ENCODE measurements around the gene CST9L.

CST9L gene

GRCh38 chr20:23568320-23568970 lies at the start of gene CST9L:
Gene CST9L, minus strand, starts transcription at chr20:23568484. Its CDS starts 34 bp downstream, at chr20:23568450.
- no peak for DNase-seq (ENCODE audit: low read depth)

- no peak for DNase-seq (ENCODE audit: low read depth)
These were observed 45.9 kb upstream of the CST9L start for GRCh38 chr20:23614163-23614562.

- no peak for DNase-seq (ENCODE audit: low read depth)
These were observed 45.4 kb upstream of the CST9L start for GRCh38 chr20:23613676-23614075.

GRCh38 chr20:23612396-23612795 lies 44.1 kb upstream of the CST9L start:
- DNase-seq (ENCODE audit: low read depth) = no peak

- DNase-seq (ENCODE audit: low read depth) = no peak
These were observed 41.3 kb upstream of the CST9L start for GRCh38 chr20:23609486-23610109.

- no peak for DNase-seq (ENCODE audit: low read depth)
These were observed 40.1 kb upstream of the CST9L start for GRCh38 chr20:23608251-23608846.

GRCh38 chr20:23607497-23608245 lies 39.4 kb upstream of the CST9L start:
- DNase-seq (ENCODE audit: low read depth) = no peak

- peak; percentile 61 for DNase-seq (ENCODE audit: low read depth)
These were observed 38.4 kb upstream of the CST9L start for GRCh38 chr20:23606652-23607049.

GRCh38 chr20:23605867-23606651 lies 37.8 kb upstream of the CST9L start, which contains the start of gene CST9:
Gene CST9, minus strand, starts transcription at chr20:23605917. Its CDS starts 53 bp downstream, at chr20:23605864.
- DNase-seq (ENCODE audit: low read depth) = no peak

- DNase-seq (ENCODE audit: low read depth) = no peak
These were observed 36.0 kb upstream of the CST9L start for GRCh38 chr20:23604306-23604705.

GRCh38 chr20:23603321-23603720 lies 35.0 kb upstream of the CST9L start:
- no peak for DNase-seq (ENCODE audit: low read depth)

GRCh38 chr20:23602699-23603098 lies 34.4 kb upstream of the CST9L start:
- no peak for DNase-seq (ENCODE audit: low read depth)

- no peak for DNase-seq (ENCODE audit: low read depth)
These were observed 34.0 kb upstream of the CST9L start for GRCh38 chr20:23602241-23602640.

- no peak for DNase-seq (ENCODE audit: low read depth)
These were observed 33.4 kb upstream of the CST9L start for GRCh38 chr20:23601715-23602114.

- no peak for DNase-seq (ENCODE audit: low read depth)
These were observed 30.2 kb upstream of the CST9L start for GRCh38 chr20:23598481-23598880.

GRCh38 chr20:23596579-23597250 lies 28.4 kb upstream of the CST9L start:
- DNase-seq (ENCODE audit: low read depth) = no peak

GRCh38 chr20:23595941-23596340 lies 27.7 kb upstream of the CST9L start:
- no peak for DNase-seq (ENCODE audit: low read depth)

- no peak for DNase-seq (ENCODE audit: low read depth)
These were observed 20.4 kb upstream of the CST9L start for GRCh38 chr20:23588434-23589403.

- no peak for DNase-seq (ENCODE audit: low read depth)
These were observed 19.3 kb upstream of the CST9L start for GRCh38 chr20:23587631-23588030.
